Brain microvascular endothelial cell (primary cell): ENCODE measurements around the gene TTC7B.

Source experiments
- DNase-seq: peaks from one replicate; pipeline ENCODE4 v3.0.0-alpha.2; 2020
- H3K27ac ChIP-seq: fragments of 250-450 bp; sonication (Bioruptor Pico); 2 replicates; pipeline ENCODE4 v1.5.1; 2020; ENCODE audit warnings: mild to moderate bottlenecking, moderate library complexity
- H3K27me3 ChIP-seq: fragments of 250-450 bp; sonication (Bioruptor Pico); replicated peaks from 2 replicates; pipeline ENCODE4 v1.5.1; 2020; ENCODE audit warnings: mild to moderate bottlenecking
- H3K36me3 ChIP-seq: fragments of 250-450 bp; sonication (Bioruptor Pico); replicated peaks from 2 replicates; pipeline ENCODE4 v1.5.1; 2020; ENCODE audit warnings: mild to moderate bottlenecking
- H3K4me3 ChIP-seq: 2 replicates; pipeline ENCODE4 v1.5.1; 2011; ENCODE audit warnings: low read depth, mild to moderate bottlenecking, control low read depth, low read length, moderate library complexity
- CTCF ChIP-seq: IDR thresholded peaks from 2 replicates; pipeline ENCODE4 v1.5.1; 2011; ENCODE audit warnings: low read depth, mild to moderate bottlenecking, moderate library complexity, low read length, control low read depth, inconsistent platforms; ENCODE audit errors: missing control alignments
- in situ Hi-C: cut with HindIII; loops from 2 replicates; pipeline ENCODE4 v1.10.0; 2017; ENCODE audit warnings: low sequenced_read_pairs, low pct_ligation_motif_present

Gene TTC7B

GRCh38 chr14:90630171-90630806, 185.9 kb downstream of the TTC7B start:
- H3K27me3 ChIP-seq, result no peaks in the 10 kb centered on the region
- in situ Hi-C loops, result no loop called here
- no peaks in the 10 kb centered on the region for H3K36me3 ChIP-seq
- no peak for DNase-seq
- no peak overlapping the region for H3K27ac ChIP-seq
- H3K4me3 ChIP-seq, result no peak overlapping the region
- no peak for TF ChIP-seq CTCF

- Histone ChIP-seq H3K36me3 (no peaks in the 10 kb centered on the region), H3K27me3 (no peaks in the 10 kb centered on the region), H3K4me3 (no peak overlapping the region), H3K27ac (no peak overlapping the region)
- no peak for TF ChIP-seq CTCF
- in situ Hi-C loops, result no loop called here
- no peak for DNase-seq
These were observed 186.8 kb downstream of the TTC7B start for GRCh38 chr14:90629471-90629870.

- Histone ChIP-seq H3K27me3 (no peaks in the 10 kb centered on the region), H3K36me3 (no peaks in the 10 kb centered on the region), H3K4me3 (no peak overlapping the region), H3K27ac (no peak overlapping the region)
- DNase-seq, result no peak
- no peak for TF ChIP-seq CTCF
- in situ Hi-C loops, result no loop called here
These were observed 187.4 kb downstream of the TTC7B start for GRCh38 chr14:90628825-90629224.

- H3K27ac ChIP-seq, result no peak overlapping the region
- in situ Hi-C loops, result no loop called here
- no peaks in the 10 kb centered on the region for H3K36me3 ChIP-seq
- DNase-seq, result no peak
- no peaks in the 10 kb centered on the region for H3K27me3 ChIP-seq
- no peak for TF ChIP-seq CTCF
- no peak overlapping the region for H3K4me3 ChIP-seq
These were observed 188.8 kb downstream of the TTC7B start for GRCh38 chr14:90627478-90627877.

- Histone ChIP-seq H3K27ac (no peak overlapping the region), H3K36me3 (no peaks in the 10 kb centered on the region)
- in situ Hi-C loops, result no loop called here
These were observed 189.7 kb downstream of the TTC7B start for GRCh38 chr14:90626550-90626949.

More at GRCh38 chr14:90626550-90626949, 189.7 kb downstream of the TTC7B start:
- no peak for DNase-seq
- no peak for TF ChIP-seq CTCF
- Histone ChIP-seq H3K27me3 (no peaks in the 10 kb centered on the region), H3K4me3 (no peak overlapping the region)
